Activated gamma-delta T cell (primary cell): ENCODE data around the gene P2RX3.

Experiments used
- DNase-seq: peaks from one replicate; lab custom pipeline; 2025; lab: John Stamatoyannopoulos, UW

The P2RX3 gene

GRCh38 chr11:57370251-57370650 lies 32.1 kb downstream of the P2RX3 start:
- no peak for DNase-seq

GRCh38 chr11:57370941-57371340 lies 32.8 kb downstream of the P2RX3 start:
- DNase-seq: no peak

DNA sequence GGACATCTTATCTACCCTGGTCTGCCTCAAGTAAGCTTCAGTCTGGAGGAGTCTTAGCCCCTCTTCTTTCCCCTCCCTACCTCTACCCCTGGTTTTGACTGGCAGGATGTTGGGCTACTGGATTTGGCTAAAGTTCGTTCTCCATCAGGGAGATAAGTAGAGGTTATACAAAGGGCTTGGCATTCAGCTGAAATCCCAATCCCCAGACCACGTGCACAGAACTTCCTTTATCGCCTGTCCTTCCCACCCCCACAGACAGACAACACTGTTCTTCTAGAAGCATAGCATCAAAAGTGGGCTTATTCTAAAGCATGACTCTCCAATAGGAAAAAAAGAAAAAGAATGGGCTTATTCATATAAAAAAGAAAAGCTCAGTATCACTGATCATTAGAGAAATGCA lies 35.0 kb downstream of the P2RX3 start:
- no peak for DNase-seq

- no peak for DNase-seq
Measured at GRCh38 chr11:57374966-57375365, 36.8 kb downstream of the P2RX3 start.

DNA sequence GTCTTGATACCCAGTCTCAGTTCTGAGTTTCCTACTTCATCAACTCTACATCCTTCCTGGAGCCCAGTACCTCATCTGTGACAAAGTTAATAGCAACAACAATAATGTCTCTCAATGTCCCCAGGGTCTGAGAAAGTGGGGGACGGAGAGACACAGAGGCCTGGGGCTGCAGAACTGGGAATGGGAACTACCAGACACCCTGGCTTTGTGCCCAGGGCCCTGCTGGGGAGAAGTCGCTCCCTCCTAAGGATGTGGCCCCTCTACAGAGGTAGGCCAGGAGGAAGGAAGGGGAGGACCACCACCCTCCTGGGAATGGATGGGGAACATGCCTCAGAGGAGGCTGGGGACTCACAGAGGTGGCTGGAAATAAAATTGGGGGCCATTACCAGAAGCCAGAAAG lies 37.3 kb downstream of the P2RX3 start:
- no peak for DNase-seq

DNA sequence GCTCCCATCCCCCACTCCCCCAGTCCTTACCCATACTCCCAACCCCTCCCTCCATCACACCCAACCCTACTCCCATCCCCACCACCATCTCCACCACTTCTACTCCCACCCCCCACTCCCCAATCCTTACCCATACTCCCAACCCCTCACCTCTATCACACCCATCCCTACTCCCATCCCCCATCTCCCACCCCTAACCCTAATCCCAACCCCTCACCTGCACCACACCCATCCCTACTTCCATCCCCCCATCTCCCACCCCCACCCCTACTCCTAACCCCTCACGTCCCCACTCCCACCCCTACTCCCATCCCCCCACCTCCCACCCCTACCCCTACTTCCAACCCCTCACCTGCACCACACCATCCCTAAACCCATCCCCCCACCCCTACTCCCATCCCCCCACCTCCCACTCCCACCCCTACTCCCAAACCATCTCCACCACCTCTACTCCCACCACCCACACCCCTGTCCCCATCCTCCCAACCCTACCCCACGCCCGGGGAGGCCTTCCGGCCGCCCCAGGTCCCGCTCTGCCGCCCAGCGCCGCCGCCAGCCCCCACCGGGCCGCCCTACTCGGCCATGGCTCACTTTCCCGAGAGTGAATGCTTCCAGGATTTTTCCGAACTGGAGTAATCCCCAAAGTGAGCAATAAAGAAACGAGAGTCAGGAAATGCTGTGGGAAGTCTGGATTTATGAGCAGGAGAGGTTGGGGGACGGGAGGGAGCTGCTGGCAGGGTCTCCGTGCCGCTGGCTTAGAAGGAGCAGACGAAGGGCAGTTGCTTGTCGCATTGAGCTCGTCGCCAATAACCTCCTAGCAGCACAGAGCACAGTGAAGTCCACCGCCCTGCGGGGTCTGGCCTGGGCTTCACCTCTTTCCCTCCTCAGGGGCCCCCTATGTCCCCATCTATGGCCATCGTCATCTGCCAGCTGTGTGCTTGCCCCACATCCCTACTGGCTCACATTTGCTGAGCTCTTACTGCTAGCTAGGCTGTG lies 38.2 kb downstream of the P2RX3 start:
- no peak for DNase-seq

DNA sequence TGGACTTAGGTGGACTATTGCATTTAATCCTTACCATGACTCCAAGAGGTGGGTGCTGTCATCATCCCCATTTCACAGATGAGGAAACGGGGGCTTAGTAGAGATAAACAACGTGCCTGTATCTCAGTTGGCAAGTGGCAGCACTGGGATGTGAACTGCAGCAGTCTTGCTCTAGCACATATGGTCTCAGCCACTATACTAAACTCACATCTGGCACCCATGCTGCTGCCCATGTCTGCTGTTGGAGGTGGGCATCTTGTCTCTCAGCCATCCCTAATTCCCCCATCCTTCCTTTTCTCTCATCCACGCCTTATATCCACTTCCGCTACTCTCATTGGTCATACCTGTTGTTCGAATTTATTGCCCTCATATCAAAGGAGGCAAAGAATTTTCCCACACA lies 39.0 kb downstream of the P2RX3 start:
- no peak for DNase-seq

- no peak for DNase-seq
Measured at GRCh38 chr11:57378186-57378585, 40.0 kb downstream of the P2RX3 start.

GRCh38 chr11:57379732-57380131 lies 41.6 kb downstream of the P2RX3 start:
- DNase-seq: no peak

DNA sequence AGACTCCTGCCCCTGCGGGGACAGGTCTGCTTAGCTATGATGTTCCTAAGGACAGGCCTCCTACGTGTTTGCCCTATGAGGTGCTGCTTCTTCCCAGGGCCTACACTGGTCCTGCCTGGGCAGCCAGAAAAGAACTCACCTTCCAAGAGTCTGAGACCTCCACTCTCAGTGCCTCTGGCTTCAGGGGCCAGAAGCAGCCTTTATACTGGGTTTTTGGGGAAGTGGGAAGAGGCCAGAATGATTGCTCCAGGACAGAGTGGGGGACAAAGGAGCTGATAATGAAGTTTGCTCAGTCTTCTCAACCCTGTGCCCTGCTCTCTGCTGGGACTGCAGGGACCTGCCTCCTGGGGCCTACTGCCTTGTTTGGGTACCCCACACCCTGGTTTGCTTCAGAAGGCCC lies 42.8 kb downstream of the P2RX3 start, which contains the start of gene PRG3:
Gene PRG3 (minus strand): TSS at position 176 of the 400 bp plus-strand sequence. CDS start 442 bp downstream, outside the sequence.
- no peak for DNase-seq

GRCh38 chr11:57386178-57386940 lies 48.2 kb downstream of the P2RX3 start:
- no peak for DNase-seq

DNA sequence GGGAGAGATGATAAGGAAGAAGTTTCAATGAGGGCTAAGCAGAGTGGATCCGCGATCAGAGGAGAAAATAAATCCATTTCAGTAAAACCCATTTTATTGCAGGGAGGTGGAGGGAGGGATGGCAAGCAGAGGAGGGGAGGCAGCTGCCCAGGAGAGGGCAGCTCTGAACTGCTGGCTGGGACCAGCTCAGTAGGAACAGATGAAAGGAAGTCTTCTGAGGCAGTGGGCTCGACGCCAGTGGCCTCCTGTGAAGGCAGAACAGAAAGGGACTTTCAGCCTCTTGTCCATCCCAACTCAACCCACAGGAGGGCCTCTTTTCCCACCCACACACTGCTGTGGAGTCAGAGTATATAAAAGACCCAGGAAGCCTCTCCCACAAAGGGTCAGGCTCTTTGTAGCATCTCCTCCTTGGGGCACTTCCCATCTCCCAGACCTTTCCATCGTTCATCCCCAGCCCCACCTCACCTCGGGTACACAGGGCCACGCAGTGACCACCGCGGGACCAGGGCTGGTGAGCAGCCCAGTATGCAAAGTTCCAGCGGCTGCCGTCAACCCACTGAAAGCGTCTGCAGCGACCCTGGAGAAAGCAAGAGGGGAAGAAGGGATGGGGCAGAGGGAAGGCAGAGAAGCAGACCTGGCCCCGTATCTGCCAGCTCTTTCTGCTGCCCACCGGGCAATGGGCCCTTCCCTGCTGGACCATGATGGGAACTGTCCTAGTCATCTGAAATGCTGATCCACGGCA lies 49.3 kb downstream of the P2RX3 start:
- no peak for DNase-seq

GRCh38 chr11:57390535-57390934 lies 52.4 kb downstream of the P2RX3 start, which contains the start of gene PRG2:
TSS of gene PRG2 (minus strand) at chr11:57390650. CDS start at chr11:57389944, 706 bp downstream.
- no peak for DNase-seq

DNA sequence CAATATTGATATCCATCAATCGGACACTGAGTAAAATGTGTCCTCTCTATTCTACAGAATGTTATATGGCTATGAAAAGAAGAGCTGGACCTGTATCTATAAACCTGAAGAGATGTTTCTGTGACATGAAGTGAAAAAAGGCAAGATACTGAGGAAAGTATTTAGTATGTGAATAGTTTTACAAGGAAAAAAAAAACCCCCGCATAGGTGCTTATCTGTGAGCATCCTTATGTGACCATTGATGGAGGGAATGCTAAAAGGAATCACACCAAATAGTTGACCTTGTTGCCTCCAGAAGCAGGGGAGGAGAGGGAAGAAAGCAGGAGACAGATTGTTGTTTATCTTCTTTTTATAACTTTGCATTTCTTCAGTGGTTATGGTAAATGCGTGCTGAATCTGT lies 53.0 kb downstream of the P2RX3 start:
- DNase-seq: no peak

GRCh38 chr11:57391539-57391938 lies 53.4 kb downstream of the P2RX3 start:
- no peak for DNase-seq

GRCh38 chr11:57392066-57392762 lies 54.1 kb downstream of the P2RX3 start:
- no peak for DNase-seq

- DNase-seq: no peak
Measured at GRCh38 chr11:57392763-57393105, 54.6 kb downstream of the P2RX3 start.

- no peak for DNase-seq
Measured at GRCh38 chr11:57394203-57394965, 56.2 kb downstream of the P2RX3 start.

- DNase-seq: no peak
Measured at GRCh38 chr11:57395905-57396623, 57.9 kb downstream of the P2RX3 start.

DNA sequence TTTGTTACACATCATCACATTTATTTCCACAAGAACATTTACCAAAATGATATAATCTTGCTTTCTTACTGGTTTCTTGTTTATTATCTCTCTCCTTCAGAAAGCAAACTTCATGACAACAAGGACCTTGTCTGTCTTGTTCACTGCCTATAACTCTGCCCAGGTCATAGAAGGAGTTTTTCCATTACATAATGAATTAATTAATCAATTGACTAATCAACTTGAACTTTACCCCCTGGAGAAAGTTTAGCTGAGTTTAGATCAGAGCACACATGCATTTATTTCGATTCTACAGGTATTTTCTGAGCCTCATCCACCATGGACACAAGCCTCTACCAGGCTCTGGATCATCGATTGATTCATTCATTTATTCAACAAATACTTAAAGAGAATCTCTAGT lies 58.6 kb downstream of the P2RX3 start:
- no peak for DNase-seq
